GM19043 (cell line): Measurements from ENCODE around the gene LYSMD4.
A peak's percentile ranks its signal among the peaks of the same experiment; 100 is the strongest.
"Not testable (repeated sequence)": the region's sequence is repeated elsewhere in the genome, so short reads cannot be mapped to it uniquely, and the experiment has no call there.

Experiments
- ATAC-seq: cut with Tn5 transposase; IDR thresholded peaks from one replicate; pipeline ENCODE4 v1.9.1; 2021; ENCODE audit warnings: low read depth; ENCODE audit not compliant: unreplicated experiment

Gene LYSMD4

GRCh38 chr15:99733268-99734039, at the start of gene LYSMD4:
Gene LYSMD4, minus strand, starts transcription at chr15:99733437. Its CDS starts 1,438 bp downstream, at chr15:99731999.
- ATAC-seq, result peak; percentile 98

GRCh38 chr15:99782029-99782428, 48.8 kb upstream of the LYSMD4 start:
- ATAC-seq, result not testable (repeated sequence)

GRCh38 chr15:99777144-99777543, 43.9 kb upstream of the LYSMD4 start:
- ATAC-seq, result no peak

- no peak for ATAC-seq
Measured at GRCh38 chr15:99764522-99764921, 31.3 kb upstream of the LYSMD4 start.

GRCh38 chr15:99763827-99764226, 30.6 kb upstream of the LYSMD4 start:
- ATAC-seq, result no peak

GRCh38 chr15:99762288-99762687, 29.1 kb upstream of the LYSMD4 start:
- no peak for ATAC-seq

GRCh38 chr15:99755692-99756409, 22.6 kb upstream of the LYSMD4 start:
- peak; percentile 97 for ATAC-seq

- no peak for ATAC-seq
Measured at GRCh38 chr15:99753066-99753465, 19.8 kb upstream of the LYSMD4 start.

GRCh38 chr15:99752556-99752955, 19.3 kb upstream of the LYSMD4 start:
- no peak for ATAC-seq

- not testable (repeated sequence) for ATAC-seq
Measured at GRCh38 chr15:99750326-99750725, 17.1 kb upstream of the LYSMD4 start.

- no peak for ATAC-seq
Measured at GRCh38 chr15:99749386-99749785, 16.1 kb upstream of the LYSMD4 start.

GRCh38 chr15:99745370-99746086, 12.3 kb upstream of the LYSMD4 start:
- no peak for ATAC-seq

GRCh38 chr15:99744142-99744541, 10.9 kb upstream of the LYSMD4 start:
- no peak for ATAC-seq

- no peak for ATAC-seq
Measured at GRCh38 chr15:99741835-99742234, 8.6 kb upstream of the LYSMD4 start.

GRCh38 chr15:99738021-99738847, 5.0 kb upstream of the LYSMD4 start:
- ATAC-seq, result no peak

GRCh38 chr15:99736702-99737101, 3.5 kb upstream of the LYSMD4 start:
- no peak for ATAC-seq

GRCh38 chr15:99735868-99736267, 2.6 kb upstream of the LYSMD4 start:
- no peak for ATAC-seq

- no peak for ATAC-seq
Measured at GRCh38 chr15:99734575-99734974, 1.3 kb upstream of the LYSMD4 start.

GRCh38 chr15:99734040-99734291, 729 bp upstream of the LYSMD4 start:
- not testable (repeated sequence) for ATAC-seq

GRCh38 chr15:99732751-99733267, 428 bp downstream of the LYSMD4 start:
- ATAC-seq, result peak; percentile 18
